IgD-negative memory B cell (primary cell): ENCODE results near the gene CDH5. TPM values are rescaled to one million over a fixed set of nuclear protein-coding genes. Genes with fewer than 3 reads are reported as not detected.

ENCODE experiments used
- H3K27ac Mint-ChIP-seq, 3 donors: one replicate each; pipeline ENCODE4 v1.8.0; 2020 to 2022; ENCODE audit warnings: mild to moderate bottlenecking in 3 of 3, mixed read lengths in 3 of 3, moderate library complexity in 1 of 3
- H3K27me3 Mint-ChIP-seq: one replicate; pipeline ENCODE4 v1.8.0; 2021; ENCODE audit warnings: mixed read lengths
- H3K36me3 Mint-ChIP-seq: one replicate; pipeline ENCODE4 v1.8.0; 2020; ENCODE audit warnings: mild to moderate bottlenecking, mixed read lengths
- H3K4me1 Mint-ChIP-seq, 3 donors: one replicate each; pipeline ENCODE4 v1.8.0; 2020 to 2022; ENCODE audit warnings: mixed read lengths in 3 of 3, mild to moderate bottlenecking in 1 of 3
- H3K4me3 Mint-ChIP-seq, 4 donors: one replicate each; pipeline ENCODE4 v1.8.0; 2020 to 2022; ENCODE audit warnings: mild to moderate bottlenecking in 4 of 4, mixed read lengths in 4 of 4, moderate library complexity in 3 of 4
- H3K9me3 Mint-ChIP-seq, 3 donors: one replicate each; pipeline ENCODE4 v1.8.0; 2020 to 2021; ENCODE audit warnings: mixed read lengths in 3 of 3, mild to moderate bottlenecking in 1 of 3
- polyA plus RNA-seq: library from polyadenylated mRNA; unstranded; fragments of 300-500 nt; fragmentation: Illumina TruSeq; gene quantifications from one replicate; pipeline ENCODE4 v1.2.3, GENCODE V29; 2021

The CDH5 gene
- polyA plus RNA-seq, 1 donor from 2014 or later = not detected

DNA sequence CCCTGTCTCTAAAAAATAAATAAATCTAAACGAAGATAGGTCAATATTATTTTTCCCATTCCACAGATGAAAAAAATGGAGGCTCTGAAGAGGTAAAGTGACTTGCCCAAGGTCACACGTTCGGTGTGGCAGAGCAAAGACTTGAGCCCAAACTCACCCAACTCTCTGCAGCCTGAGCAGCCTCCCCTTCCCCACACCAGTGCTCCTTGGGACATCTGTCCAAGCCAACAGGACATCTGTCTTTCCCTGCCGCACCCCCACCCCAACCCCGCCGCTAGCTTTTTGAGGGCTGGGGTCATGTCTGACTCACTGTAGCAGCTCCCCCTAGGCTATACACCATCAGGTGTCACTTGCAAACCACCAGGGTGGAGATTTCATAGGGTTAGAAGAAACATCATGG, 55.4 kb downstream of the CDH5 start:
- no peaks in the 10 kb centered on the region for H3K9me3 Mint-ChIP-seq
- no peaks in the 10 kb centered on the region for H3K36me3 Mint-ChIP-seq
- peaks cover 29% of the 10 kb centered on the region for H3K27me3 Mint-ChIP-seq
- H3K27ac Mint-ChIP-seq = no peak overlapping the region
- H3K4me1 Mint-ChIP-seq = peaks cover 3 to 12% (median 10%) of the 10 kb centered on the region in 3 donors
- no peak overlapping the region for H3K4me3 Mint-ChIP-seq

DNA sequence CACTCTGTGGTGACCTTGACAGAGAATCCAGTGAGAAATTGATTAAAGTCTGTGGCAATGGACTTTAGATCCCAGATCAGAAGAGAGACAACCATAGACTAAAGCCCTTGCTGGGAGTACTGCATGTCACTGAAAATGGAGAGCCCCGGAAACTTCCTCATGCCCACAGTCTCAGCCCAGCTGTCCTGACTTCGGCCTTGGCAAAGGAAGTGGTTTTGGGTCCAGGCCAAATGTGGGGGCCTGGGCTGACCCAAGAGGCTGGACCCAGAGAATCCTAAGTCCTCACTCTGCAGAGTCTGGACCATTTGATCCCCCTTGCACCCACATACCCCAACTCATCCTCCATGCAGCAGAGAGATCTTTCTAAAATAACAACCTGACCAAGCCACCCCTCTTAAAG, 55.9 kb downstream of the CDH5 start:
- H3K4me1 Mint-ChIP-seq = peaks cover 3 to 12% (median 6%) of the 10 kb centered on the region in 3 donors
- no peak overlapping the region for H3K27ac Mint-ChIP-seq
- peaks cover 29% of the 10 kb centered on the region for H3K27me3 Mint-ChIP-seq
- H3K9me3 Mint-ChIP-seq = no peaks in the 10 kb centered on the region
- no peak overlapping the region for H3K4me3 Mint-ChIP-seq
- no peaks in the 10 kb centered on the region for H3K36me3 Mint-ChIP-seq

DNA sequence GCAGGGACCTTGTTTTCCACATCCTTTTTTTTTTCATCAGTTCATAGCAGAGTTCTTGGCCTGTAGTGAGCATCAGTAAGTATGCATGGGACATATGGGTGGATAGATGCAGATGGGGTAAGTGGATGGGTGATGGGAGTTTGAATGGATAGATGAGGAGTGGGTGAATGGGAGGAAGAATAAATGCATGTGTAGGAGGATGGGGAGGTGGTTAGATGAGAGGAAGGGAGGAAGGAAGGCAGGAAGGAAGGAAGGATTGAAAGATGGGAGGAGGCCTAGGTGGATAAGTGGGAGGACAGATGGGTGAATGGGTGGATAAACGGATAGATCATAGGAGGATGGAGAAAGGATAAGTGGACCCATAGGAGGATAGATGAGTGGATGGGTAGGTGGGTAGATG, 56.7 kb downstream of the CDH5 start:
- Mint-ChIP-seq H3K36me3 (no peaks in the 10 kb centered on the region), H3K4me3 (no peak overlapping the region), H3K27me3 (peaks cover 32% of the 10 kb centered on the region), H3K4me1 (peaks cover under 1 to 7% (median 4%) of the 10 kb centered on the region in 3 donors), H3K27ac (no peak overlapping the region), H3K9me3 (no peaks in the 10 kb centered on the region)

DNA sequence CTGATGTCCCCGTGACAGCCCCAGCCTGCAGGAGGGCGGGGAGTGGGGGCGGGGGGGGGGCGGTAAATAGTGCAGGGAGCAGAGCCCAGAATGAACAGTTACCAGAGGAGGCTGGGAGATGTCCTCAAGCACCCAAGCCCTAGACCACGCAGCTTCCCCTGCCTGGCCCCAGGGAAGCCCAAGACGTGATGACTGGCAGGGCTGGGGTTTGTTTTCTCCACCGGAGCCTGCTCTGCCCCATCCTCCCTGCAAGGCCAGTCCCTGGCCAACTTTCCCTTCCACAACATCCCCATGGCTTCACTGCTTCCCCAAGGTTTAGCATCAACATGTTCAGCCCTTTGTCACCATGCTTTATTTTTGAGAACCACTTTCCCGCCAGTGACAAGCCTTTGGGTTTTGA, 59.2 kb downstream of the CDH5 start:
- Mint-ChIP-seq H3K4me3 (no peak overlapping the region), H3K9me3 (no peaks in the 10 kb centered on the region), H3K36me3 (no peaks in the 10 kb centered on the region), H3K27me3 (peaks cover 45% of the 10 kb centered on the region), H3K4me1 (peaks cover 1 to 4% (median 2%) of the 10 kb centered on the region in 3 donors), H3K27ac (no peak overlapping the region)

DNA sequence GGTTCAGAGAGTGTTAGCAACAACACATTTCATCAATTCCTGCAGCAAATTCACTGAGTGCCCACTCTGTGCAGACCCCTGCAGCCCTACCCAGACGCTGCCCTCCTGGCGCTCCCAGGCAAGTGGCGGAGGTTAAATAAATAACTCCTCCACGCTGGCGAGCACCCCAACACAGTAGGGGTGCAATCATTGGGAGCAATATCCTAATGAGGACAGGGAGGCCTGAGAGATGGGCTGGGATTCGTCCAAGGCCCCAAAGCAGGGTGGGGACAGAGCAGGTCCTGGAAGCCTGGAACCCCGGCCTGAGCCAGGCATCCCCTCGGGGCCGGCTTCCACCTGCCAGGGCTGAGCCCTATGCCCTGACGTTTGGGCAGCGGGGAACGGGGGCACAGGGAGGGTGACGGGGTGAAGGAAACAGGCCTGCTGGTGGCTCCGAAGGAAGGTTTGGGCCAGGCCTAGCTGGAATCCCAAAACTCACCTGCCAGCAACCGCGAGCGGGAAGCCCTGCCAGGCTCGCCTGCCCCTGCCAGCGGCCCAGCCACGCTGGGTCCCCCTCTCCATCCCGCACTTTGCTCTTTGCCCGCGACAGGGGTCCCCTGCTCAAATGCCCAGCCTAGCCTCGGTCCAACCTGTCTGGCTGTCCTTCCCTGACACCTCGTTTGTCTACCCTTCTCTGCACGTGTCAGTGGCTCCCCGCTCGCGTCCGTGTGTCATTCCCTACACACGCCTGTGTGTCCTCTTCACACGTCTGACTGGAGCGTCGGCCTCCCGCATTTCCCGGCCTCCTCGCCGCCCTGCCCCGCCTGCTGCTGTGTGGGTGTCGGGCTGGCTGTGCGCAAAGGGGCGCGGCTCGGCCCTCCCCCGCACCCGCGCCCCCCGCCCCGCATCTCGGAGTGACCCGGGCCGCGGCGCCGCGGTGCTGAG, 59.9 kb downstream of the CDH5 start:
- Mint-ChIP-seq H3K4me3 (peak overlapping the region in 1 of 4 donors; percentile 32), H3K9me3 (no peaks in the 10 kb centered on the region), H3K27me3 (peaks cover 45% of the 10 kb centered on the region), H3K4me1 (peaks cover 1 to 6% (median 2%) of the 10 kb centered on the region in 3 donors), H3K36me3 (no peaks in the 10 kb centered on the region), H3K27ac (peak overlapping the region in 1 of 3 donors; percentile 5)

DNA sequence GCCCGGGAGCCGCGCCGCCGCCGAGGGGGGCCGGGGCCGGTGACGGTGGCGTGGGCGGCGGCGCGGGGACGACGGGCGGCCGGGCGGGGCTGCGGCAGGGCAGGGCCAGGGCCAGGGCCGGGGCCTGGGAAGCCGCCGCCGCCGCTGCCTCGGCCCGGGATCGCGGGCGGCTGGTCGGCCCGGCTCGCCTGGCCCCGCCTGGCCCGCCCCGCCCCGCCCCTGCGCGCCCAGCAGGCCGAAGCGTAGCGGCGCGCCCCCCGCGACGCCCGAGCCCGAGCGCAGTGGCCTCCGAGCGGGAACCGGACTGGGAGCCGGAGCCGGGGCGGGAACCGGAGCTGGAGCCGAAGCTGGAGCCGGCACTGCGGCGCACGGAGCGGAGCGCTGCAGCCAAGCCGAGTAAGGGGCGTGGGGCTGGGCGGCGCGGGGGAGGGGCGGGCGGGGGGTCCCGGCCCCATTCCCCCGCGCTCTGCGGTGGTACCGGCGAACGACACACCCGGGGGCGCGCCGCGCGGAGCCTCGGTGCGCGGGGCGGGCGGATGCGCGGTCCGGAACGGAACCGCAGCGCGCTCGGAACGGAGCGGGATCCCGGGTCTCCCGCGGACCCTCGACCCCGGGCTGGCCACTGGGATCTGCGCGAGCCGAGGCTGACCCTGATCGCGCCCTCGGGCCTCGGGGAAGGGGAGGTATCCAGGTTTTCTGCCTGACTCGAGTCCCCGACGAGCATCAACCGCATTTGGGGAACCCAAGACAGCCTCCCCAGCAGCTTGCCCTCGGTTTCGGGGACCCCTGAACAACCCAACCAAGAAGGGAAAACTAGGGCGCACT, 60.8 kb downstream of the CDH5 start, which contains the start of gene BEAN1:
Gene BEAN1, plus strand, starts transcription at position 260 of the 825 bp plus-strand sequence. CDS start 10,382 bp downstream, outside the sequence.
- Mint-ChIP-seq H3K27ac (peak within 1 kb of the TSS in 1 of 3 donors; percentile 5), H3K27me3 (peaks cover 52% of the 10 kb centered on the region), H3K4me3 (peak within 1 kb of the TSS in 2 of 4 donors; percentile 55 to 69), H3K36me3 (no peaks in the 10 kb centered on the region), H3K9me3 (no peaks in the 10 kb centered on the region), H3K4me1 (peaks cover 1 to 6% (median 2%) of the 10 kb centered on the region in 3 donors)

DNA sequence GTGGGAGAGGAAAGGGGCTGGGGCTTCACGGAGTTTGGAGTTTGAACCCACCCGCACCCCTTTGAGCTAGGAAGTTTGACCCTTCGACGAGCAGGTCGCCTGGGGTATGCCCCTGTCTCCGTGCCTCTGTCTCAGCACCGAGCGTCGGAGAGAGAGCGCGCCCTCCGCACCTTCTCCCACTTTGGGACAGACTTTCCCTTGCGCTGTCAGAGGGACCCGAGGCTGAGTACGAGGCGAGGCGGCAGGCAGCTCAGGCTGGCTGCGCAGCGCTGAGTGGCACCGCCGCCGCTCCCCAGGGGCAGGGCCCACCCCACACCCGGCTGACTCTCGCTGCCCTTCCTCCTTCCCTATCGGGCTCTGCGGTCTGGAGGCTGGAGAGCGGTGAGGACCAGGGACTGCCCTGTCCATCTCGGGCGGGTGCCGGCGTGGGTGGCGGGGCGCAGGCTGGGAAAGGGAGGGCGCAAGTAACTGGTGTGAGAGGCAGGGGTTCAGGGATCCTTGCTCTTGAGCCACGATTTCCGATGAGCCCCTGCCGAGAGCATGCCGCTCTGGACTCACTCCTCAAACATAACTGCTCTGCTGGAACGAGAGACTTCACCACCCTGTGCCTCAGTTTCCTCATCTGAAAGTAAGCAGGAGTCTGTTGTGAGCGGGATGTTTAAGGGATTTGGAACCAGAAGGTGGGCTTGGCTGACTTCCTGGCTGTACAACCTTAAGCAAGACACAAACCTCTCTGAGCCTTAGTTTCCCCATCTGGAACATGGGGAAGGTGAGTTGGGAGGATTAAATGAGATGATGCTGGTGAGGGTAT, 61.6 kb downstream of the CDH5 start:
- Mint-ChIP-seq H3K9me3 (no peaks in the 10 kb centered on the region), H3K36me3 (peaks cover 1% of the 10 kb centered on the region), H3K4me1 (peaks cover 1 to 6% (median 2%) of the 10 kb centered on the region in 3 donors), H3K27me3 (peaks cover 54% of the 10 kb centered on the region), H3K27ac (no peak overlapping the region), H3K4me3 (peak overlapping the region in 2 of 4 donors; percentile 55 to 69)

DNA sequence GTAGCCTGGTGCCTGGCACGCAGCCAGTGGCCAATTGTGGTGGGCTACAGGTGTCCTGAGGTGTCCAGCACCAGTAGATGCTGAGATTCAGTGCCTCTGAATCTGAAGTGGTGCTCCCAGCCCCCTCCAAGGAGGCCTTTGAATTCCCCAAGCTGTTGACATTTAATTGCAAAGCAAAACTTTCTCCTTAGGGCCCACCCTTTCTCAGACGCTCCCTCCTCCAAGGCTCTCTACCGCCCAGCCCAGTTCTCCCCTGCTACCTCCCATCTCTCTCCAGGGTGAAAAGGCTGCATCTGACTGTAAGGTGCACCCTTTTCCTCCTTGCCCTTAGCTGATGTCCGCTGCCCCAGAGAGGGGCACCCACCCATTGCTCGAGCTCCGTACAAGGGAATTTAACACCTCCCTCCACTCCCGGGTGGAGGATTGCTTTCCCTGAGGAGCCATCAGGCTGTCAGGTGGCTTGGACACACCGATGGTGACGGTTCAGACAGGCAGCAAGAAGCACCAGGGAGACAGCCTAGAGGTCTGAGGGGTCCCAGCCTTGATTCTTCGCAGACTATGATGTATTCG, 62.3 kb downstream of the CDH5 start:
- peaks cover 58% of the 10 kb centered on the region for H3K27me3 Mint-ChIP-seq
- H3K4me3 Mint-ChIP-seq = peak overlapping the region in 1 of 4 donors; percentile 5
- H3K9me3 Mint-ChIP-seq = no peaks in the 10 kb centered on the region
- peak overlapping the region in 1 of 3 donors; percentile 23 for H3K27ac Mint-ChIP-seq
- peaks cover 1% of the 10 kb centered on the region for H3K36me3 Mint-ChIP-seq
- peaks cover 1 to 6% (median 2%) of the 10 kb centered on the region in 3 donors for H3K4me1 Mint-ChIP-seq

DNA sequence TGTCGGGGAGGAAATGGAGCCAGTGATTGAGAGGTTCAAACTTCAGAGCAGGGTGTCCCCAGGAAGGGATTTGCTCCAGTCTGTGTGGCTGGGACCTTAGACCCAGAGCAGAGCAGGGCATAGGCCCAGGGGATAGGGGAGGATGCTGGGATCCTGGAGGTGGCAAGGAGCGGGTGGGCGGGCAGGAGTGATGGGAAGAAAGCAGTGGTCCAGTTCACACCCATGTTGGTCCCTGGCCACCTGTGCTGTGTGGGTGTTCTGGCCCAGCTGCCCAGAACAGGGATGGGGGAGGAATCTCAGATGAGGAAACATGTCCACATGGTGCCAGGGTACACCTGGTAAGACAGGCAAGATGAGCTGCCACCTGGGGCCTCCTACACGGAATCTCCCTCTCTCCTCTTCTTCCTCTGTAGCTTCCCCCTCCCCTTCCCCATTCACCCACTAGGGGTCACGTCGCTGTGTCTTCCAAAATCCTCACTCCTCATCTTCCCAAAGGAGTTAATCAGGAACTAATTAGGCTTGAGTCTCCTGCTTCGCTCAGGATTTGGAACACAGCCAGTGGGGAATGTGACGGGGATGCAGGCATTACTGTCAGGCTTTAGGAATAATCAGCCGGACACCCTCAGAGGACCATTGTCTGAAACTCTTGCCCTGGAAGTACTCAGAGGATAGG, 62.9 kb downstream of the CDH5 start:
- Mint-ChIP-seq H3K4me3 (peak overlapping the region in 1 of 4 donors; percentile 5), H3K27me3 (peaks cover 58% of the 10 kb centered on the region), H3K27ac (no peak overlapping the region), H3K4me1 (peaks cover 1 to 6% (median 2%) of the 10 kb centered on the region in 3 donors), H3K36me3 (peaks cover 1% of the 10 kb centered on the region), H3K9me3 (no peaks in the 10 kb centered on the region)

DNA sequence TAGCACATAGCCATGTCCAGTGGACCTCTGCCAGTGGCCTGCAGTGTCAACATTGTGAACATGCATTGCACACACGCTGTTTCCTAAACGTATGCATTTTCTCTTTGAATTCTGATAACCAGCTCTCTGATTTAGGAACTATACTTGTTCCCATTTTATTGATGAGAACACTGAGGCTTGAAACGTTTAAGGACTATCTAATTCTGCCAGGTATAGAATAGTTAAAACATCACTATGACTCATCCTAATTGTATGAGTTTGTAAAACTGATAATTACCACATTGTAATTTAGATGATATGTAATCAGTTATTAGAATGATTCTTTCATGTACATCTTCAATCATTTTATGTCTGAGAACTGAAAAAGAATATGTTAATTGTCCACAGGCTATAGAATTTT, 63.7 kb downstream of the CDH5 start:
- peaks cover 58% of the 10 kb centered on the region for H3K27me3 Mint-ChIP-seq
- H3K27ac Mint-ChIP-seq = no peak overlapping the region
- no peak overlapping the region for H3K4me3 Mint-ChIP-seq
- peaks cover 1 to 6% (median 2%) of the 10 kb centered on the region in 3 donors for H3K4me1 Mint-ChIP-seq
- H3K9me3 Mint-ChIP-seq = no peaks in the 10 kb centered on the region
- H3K36me3 Mint-ChIP-seq = peaks cover 1% of the 10 kb centered on the region

DNA sequence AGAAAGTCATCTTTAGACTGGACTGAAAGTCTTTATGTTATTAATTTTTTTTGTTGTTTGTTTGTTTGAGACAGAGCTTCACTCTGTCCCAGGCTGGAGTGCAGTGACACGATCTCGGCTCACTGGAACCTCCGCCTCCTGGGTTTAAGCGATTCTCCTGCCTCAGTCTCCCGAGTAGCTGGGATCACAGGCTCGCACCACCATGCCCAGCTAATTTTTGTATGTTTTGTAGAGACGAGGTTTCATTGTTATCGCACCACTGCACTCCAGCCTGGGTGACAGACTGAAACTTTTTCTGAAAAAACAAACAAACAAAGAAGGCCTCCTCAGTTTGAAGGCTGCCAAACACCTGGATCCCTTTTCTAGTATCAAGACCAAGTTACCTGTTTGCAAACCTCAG, 65.3 kb downstream of the CDH5 start:
- peaks cover 1% of the 10 kb centered on the region for H3K36me3 Mint-ChIP-seq
- peaks cover 50% of the 10 kb centered on the region for H3K27me3 Mint-ChIP-seq
- no peak overlapping the region for H3K4me3 Mint-ChIP-seq

DNA sequence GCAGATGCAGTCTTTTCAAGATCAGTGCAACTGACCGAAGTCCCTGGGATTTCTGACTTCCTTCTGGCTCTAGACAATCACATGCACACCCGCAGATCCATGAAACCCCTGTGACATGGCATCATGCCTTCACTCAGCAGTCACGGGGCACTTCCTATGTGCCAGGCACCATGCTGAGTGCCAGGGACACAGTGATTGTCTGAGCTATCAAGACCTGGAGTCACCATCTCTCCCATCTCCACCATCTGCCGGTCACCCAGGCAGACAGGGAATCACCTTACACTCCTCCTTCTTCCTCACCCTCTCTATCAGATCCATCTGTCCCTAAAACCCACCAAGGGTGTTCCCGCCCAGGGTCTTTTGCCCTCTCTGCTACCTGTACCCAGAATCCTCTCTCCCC, 65.9 kb downstream of the CDH5 start:
- no peak overlapping the region for H3K27ac Mint-ChIP-seq
- H3K36me3 Mint-ChIP-seq = peaks cover 1% of the 10 kb centered on the region
- no peak overlapping the region for H3K4me3 Mint-ChIP-seq
- peaks cover 0 to 6% (median 4%) of the 10 kb centered on the region in 3 donors for H3K4me1 Mint-ChIP-seq
- no peaks in the 10 kb centered on the region for H3K9me3 Mint-ChIP-seq
- H3K27me3 Mint-ChIP-seq = peaks cover 50% of the 10 kb centered on the region

More for the DNA sequence above, 65.3 kb downstream of the CDH5 start:
- H3K4me1 Mint-ChIP-seq = peaks cover 0 to 6% (median 4%) of the 10 kb centered on the region in 3 donors
- H3K27ac Mint-ChIP-seq = no peak overlapping the region
- no peaks in the 10 kb centered on the region for H3K9me3 Mint-ChIP-seq

DNA sequence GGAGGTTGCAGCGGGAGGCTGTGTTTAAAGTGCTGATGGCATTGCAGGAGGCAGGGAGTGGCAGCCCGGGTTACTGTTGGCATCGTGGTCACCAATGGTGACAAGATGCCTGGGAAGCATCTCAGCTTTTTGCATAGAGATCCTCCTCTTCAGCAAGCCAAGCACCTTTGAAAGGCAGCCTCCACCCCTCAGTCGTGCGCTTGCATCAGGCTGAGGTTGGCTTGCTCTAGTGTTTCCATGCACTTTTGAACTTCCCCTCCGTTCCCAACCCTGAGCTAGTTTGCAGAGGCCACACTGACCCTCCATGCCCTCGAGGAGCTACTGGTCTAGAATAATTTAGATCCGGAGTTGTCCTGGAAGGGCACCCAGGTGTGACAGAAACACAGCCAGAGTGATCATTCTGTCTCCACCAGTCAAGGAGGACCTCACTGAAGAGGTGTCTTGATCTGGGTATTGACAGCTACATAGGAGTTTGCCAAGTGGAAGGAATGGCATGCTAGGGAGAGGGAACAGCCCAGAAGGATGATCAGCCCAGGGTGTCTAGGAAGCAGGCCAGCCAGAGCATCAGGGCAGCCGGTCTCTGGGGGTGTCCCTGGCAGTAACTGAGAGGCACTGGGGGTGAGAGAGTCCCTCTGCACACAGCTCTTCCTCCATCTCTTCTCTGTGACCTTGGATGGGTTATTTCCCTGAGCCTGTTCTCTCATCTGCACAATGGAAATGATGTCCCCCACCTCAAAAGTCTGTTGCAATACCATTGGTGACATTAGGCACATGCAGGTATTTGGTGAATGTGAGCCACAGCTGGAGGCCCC, 68.3 kb downstream of the CDH5 start:
- no peak overlapping the region for H3K4me3 Mint-ChIP-seq
- peaks cover 1% of the 10 kb centered on the region for H3K36me3 Mint-ChIP-seq
- no peak overlapping the region for H3K27ac Mint-ChIP-seq
- H3K9me3 Mint-ChIP-seq = no peaks in the 10 kb centered on the region
- H3K27me3 Mint-ChIP-seq = peaks cover 41% of the 10 kb centered on the region
- H3K4me1 Mint-ChIP-seq = peaks cover 0 to 6% (median 3%) of the 10 kb centered on the region in 3 donors
